ENCODE results near the gene LTB4R.
"Not testable (repeated sequence)": the region's sequence is repeated elsewhere in the genome, so short reads cannot be mapped to it uniquely, and the experiment has no call there.

The LTB4R gene

DNA sequence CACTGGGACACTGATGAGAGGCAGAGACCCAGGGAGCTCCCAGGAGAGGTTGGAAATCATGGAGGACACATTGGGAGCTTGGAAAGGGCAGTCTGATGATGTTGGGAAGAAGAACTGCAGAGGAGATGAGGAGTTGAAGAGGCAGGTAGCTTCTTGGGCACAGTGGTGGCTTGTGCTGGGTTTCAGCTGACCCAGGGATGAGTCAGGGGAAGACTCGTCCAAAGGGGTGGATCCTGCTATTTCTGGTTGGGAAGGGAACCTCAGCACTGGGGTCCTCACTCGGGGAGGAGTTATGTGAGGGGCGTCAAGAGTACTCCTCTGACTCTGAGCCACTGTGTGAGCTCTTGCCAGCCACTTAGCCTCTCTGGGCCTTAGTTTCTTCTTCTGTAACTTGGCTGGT lies 12.0 kb downstream of the LTB4R start:
- DNase-seq (ENCODE audit: low read depth in 2 of 2) = no peak

DNA sequence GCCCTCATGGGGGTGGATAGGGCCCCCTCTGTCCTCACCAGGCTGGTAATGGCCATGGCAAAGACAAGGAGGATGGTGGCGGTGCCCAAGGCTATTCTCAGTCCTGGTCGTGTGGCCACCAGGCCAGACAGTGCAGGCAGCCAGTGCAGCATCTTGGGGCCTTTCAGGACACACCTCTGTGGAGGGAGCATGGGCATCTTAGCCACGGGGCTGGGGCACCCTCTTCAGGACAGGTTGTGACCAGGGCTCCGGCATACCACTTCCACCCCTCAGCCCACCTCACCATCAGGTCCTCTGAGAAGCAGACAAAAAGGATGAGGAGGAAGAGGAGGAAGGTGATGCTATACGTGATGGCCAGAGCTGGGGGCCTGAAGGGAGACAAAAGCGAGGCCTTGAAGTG lies 12.7 kb downstream of the LTB4R start:
- DNase-seq (ENCODE audit: low read depth in 2 of 2) = no peak

DNA sequence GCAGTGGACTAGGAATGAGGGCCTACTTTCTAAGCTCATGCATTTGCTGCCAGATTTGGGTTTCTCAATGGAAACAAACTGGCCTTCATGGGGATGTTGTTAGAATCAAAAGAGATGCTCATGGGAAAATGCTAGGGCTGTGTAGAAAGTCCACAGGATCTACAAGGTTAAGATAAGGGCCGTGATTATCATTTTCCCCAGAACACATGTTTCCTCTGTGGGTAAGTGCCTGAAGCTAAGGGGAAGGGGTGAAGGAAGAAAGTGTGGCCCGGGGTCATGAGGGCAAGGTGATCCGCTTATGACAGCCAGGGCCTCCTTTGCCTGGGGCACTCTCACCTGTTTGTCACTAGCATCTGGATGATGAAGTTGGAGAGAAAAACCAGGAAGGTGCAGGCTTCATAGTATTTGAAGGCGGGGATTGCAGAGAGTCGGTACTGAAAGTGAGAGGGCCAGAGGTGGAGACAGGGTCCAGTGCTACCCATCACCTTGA lies 13.8 kb downstream of the LTB4R start:
- no peak for DNase-seq (ENCODE audit: low read depth in 2 of 2)

DNA sequence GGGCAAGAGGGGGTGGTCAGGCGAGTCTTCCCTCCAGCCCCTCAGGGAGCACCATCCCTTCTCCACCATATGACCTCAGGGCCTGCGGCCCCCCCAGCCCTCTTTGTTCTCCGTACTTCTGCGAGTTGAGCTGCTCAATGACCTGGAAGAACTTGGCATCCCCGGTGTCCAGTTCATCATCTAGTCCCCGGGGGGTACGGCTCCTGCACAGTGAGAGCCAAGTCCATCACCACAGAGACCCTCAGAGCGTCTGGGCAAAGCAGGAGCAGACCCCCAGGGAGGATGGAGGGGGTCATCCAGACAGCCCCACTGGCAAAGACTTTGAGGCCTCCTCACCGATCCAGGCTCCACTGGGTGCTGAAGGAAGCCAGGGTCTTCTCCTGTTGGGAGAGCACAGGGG lies 14.7 kb downstream of the LTB4R start:
- no peak for DNase-seq (ENCODE audit: low read depth in 2 of 2)

DNA sequence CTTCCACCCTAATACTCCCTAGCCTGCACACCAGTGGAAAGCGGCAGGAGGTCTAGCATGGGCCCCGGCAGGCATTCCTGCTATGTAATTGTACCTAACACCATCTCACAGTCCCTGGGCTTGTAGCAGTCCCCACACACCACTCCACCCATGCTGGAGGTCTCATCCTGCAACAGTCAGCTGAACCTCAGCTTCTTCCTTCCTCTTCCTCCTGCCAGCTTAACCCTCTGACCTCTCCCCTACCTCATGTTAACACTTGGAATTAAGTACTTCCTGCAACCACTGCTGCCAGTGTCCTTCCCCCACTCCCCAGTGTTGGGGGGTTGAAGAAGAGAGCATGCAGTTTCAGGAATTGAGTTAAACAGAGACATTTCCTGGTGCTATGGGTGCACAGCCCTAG lies 16.0 kb downstream of the LTB4R start:
- DNase-seq (ENCODE audit: low read depth in 2 of 2) = no peak

DNA sequence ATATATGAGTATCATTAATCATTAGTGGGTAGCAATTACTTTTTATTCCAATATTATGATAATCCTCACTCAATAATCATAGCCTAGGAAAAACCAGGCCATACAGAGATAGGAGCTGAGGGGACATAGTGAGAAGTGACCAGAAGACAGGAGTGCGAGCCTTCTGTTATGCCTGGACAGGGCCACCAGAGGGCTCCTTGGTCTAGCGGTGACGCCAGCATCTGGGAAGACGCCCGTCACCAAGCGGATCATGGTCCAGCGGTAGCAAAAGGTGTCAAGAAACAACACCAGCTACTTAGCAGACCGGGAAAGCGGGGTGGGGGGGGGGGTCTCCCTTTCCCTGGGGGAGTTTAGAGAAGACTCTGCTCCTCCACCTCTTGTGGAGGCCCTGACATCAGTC lies 16.6 kb downstream of the LTB4R start:
- not testable (repeated sequence) for DNase-seq (ENCODE audit: low read depth in 2 of 2)

DNA sequence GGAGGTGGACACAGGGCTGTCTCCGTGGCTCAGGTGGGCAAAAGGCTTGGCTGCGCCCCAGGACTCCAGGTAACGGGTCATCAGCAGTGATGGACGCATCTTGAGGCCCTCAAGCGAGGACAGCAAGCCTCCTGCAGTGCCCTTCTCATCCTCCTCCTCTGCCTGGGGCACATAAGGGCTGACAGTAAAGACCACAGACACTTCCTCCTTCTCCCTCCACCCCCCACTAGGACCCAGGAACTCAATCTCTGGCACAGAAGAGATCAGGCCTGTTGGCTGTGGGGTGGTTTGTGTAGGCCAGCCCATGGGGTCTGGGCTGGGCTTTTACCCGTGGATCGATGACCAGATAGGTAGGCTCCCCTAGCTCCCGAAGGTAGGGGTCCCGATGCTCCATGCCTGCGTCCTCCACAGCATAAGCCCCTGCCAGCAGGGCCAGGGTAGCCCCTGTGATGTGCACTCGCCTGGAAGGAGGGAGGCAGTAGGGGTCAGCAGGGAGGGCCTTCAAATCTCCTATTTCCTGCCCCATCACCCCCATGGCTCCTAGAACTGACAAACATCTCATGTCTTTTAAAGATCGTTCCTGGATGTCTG lies 17.9 kb downstream of the LTB4R start:
- DNase-seq (ENCODE audit: low read depth in 2 of 2) = no peak

DNA sequence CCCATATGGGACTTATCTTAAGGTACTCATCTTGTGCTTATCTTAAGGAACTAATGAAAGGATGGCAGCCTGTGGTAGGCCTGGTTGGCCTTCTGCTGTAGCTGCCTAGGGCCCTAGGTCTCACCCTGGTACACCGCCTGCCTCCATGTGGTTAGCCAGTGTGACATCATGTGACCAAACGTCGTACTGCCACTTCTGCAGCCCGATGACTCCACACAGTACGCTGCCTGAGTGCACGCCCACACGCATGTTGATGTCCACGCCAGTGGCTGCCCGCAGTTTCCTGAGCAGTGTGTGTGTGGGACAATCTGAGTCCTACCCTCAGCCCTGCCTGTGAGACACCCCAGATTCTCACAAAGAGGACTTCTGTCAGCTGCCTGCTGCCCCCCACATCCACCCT lies 18.4 kb downstream of the LTB4R start:
- DNase-seq (ENCODE audit: low read depth in 2 of 2) = no peak

DNA sequence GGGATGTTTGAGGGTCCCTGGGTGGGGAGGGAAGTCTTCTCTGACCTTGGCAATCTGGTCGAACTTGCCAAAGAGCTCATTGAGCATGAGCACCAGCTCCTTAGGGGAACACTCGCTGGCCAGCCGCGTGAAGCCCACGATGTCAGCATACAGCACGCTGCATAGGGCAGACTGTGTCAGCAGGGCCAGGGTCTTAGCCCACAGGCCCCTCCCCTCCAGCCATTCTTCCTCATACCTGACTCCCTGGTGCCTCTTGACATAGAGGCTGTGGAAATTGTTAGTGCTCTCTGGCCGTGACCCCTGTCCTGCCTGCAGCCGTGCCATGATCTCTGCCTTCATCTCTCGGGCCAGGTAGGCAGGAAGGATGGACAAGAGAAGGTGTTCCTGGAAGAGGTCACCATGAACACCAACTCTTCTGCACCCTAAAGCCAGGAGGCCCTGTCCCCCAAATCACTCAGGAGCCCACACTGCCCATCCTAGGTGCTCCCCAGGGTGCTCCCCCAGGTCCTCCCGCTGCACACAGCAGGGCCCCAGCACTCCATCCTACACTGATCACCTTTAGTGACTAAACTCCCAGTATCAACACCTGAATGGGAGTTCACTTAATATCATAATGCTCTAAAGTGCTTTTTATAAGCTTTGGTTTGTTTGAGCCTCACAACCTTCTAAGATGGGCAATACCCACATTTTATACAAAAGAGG lies 19.8 kb downstream of the LTB4R start:
- no peak for DNase-seq (ENCODE audit: low read depth in 2 of 2)

DNA sequence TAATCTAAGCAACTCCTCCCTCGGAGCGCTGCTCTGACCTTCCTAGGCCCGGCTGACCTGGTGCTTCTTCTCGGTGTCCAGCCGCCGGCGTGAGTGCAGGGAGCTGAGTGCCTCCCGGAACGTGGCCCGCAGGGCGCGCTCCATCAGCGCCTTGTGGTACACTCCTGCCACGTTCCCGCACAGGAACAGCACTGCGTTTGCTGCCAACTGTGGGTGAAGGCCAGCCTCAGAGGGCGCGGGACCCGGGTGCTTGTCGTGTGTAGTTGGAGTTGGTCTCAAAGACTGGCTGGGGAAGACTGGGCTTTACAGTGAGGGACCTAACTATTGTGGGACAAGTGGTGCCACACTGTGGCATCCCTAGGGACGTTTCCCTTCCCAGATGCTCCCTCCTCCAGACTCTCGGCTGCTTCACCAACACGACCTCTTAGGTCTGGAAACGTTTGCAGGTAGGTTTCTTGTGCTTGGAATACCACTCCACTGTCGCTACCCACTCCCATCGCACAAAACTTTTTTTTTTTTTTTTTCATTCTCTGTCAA lies 20.5 kb downstream of the LTB4R start:
- DNase-seq (ENCODE audit: low read depth in 2 of 2) = no peak

DNA sequence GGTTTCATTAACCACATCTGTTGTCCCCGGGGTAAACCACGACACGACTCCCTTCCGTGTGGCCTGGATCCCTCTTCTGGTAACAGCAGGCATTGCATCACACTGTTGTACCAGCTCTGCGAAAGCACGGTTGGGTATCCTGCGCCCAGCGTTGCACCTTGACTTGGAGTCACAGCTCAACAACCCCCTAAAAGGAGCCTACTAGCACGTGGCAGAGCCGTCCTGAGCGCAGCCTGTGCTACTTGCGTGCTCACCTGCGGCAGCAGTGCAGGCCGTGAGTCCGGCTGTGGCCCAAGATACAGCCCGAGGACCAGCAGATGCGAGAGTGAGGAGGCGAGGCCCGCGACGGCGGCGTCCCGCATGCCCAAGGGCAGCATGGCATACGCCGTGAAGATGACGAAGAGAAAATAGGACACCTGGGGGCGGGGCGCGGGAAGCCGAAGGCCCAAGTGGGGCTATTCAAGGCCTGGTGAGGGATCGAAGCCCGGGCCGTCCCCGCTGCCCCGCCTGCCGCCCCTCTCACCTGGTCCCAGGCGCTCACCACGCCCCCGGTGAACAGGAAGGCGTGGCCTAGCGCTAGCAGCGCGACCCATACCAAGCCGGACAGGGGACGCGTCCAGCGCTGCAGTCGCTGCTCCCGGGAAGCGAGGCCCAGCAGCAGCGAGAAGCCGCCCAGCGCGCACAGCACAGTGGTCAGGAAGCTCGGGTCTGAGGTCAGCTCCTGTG lies 21.1 kb downstream of the LTB4R start:
- DNase-seq (ENCODE audit: low read depth in 2 of 2) = peak; percentile 62 to 76

DNA sequence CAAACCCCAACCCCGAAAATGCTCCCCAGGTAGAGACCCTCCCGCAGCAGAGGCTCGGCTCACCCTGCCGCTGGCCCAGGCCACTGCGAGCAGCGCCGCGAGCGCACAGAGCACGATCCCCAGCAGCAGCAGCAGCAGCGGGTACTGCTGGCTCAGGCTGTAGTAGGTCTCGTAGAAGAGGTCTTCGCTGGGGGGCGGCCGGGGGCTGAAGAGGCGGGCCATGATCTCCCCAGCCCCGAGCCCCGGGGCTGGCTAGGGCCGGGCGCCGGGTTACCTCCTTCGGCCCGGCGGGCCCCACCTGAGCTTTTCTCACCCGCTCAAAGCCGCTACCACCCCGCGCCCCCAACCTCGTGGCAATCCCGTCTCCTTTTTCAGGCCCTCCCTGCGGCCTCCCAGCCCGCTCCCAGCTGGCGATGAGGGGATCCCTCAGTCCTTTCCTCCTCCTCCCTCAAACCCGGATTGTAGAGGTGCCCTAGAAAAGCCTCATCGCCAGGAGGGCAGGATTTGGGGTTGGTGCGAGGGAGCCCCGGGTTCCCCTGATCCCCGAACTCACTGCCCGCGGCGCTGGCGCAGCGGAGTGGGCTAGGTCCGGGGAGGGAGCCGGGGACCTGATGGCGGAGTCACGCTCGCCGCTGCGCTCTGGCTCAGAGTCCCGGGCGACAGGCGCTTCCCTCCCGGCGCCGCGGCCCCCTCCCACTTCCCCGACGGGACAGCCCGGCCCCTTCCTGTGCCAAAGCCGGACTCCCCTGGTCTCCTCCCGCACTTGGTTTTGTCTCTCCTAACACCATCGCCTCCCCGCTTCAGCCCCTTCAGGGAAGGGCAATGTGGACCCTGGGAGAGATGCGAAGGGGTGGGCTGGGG lies 23.4 kb downstream of the LTB4R start, which contains the start of gene ADCY4:
Gene ADCY4, minus strand, starts transcription at position 641 of the 861 bp plus-strand sequence. Its CDS starts 419 bp downstream, at position 222.
- DNase-seq (ENCODE audit: low read depth in 2 of 2) = no peak

DNA sequence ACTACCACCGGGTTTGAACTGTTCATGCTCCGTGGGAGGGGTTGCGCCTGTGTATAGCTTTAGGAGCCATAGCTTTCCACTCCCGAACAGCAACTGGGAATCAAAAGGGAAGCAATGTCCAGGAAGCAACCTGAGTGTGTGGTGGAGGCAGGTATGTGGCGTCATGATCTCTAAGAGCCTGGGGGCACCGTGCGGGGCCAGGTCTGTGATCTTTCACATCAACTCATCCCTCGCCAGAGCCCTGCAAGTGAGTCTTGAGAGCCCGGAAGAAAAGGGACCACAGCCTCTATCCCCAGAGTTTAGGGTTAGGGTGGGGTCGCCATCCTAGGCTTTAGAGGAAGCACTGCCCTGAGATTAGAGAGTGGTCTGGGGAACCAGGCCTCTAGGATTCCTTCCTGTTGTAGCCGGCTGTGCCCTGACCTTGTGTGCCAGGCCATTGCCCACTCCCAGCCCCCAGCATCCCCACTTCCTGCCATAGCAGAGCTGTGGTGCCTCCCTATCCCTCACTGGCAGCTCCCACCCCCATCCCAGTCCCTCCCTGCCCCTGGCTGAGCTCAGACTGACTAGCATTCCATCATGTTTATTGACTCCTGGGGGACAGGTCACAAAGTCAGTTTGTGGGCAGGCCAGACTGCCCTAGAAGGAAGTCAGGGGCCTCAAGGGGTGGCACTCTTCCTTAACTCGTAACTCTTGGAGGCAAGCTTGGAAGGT lies 24.3 kb downstream of the LTB4R start:
- no peak for DNase-seq (ENCODE audit: low read depth in 2 of 2)

DNA sequence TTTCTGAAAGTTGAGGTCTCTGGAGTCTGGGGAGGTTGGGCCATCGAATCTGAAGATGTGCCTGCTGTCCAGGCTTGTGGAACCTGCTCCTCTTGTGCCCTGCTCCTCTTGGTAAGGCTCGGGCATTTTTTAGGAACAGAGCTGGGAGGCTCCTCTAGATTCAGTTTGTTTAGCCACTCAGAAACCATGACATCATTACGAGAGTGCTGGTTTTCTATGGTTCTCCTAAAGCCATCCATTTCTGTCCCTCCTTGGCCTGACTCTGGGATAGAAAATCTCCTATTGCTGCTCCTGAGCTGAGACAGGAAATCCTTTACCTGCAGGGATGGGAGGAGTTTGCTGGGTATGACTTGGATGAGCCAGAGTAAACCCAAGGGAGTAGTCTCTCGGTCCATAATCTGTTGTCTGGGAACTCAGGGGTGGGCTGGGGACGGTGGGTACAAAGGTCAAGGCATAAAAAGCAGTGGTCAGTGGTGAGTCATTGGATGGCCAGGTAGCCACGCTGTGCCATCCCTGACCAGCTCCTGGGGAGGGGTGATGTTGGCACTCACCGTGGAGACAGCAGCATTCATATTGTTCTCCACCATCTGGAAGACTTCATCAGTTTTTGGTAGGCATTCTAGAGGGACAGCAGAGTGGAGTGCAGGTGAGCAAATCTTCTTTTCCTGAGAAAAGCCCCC lies 26.0 kb downstream of the LTB4R start:
- no peak for DNase-seq (ENCODE audit: low read depth in 2 of 2)

DNA sequence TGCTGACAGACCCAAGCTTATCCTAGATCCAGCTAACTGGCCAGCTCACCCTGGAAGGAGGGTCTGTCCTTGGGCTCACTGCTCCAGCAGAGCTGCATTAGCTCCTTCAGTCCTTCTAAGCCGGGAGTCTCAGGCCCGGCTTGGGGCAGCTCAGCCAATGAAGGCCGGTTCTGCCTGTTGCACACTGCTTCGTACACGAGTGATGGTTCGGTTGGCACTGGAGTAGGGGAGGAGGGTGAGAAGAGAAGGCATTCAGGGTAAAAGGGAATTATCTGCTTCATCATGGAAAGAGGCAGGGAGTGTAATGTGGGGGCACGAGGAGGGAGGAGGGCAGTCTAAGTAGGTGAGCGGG lies 26.5 kb downstream of the LTB4R start:
- DNase-seq (ENCODE audit: low read depth in 2 of 2) = no peak

DNA sequence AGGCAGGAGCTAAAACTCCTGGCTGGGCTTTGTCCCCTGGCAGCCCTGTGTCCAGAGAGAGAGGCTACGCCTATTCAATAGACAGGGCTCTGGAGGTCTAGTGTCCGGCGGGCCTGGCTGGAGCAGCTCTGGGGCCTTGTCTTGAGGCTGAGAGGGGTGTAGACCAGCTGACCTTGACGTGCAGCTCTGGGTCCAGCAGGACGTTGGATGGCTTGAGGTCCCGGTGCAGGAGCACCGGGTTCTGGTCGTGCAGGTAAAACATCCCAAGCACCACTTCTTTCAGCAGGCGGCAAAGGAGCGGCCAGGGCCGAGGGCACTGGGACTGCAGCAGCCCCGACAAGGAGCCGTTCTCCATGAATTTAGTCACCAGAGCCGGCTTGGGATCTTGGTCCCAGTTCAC lies 27.5 kb downstream of the LTB4R start:
- DNase-seq (ENCODE audit: low read depth in 2 of 2) = no peak

DNA sequence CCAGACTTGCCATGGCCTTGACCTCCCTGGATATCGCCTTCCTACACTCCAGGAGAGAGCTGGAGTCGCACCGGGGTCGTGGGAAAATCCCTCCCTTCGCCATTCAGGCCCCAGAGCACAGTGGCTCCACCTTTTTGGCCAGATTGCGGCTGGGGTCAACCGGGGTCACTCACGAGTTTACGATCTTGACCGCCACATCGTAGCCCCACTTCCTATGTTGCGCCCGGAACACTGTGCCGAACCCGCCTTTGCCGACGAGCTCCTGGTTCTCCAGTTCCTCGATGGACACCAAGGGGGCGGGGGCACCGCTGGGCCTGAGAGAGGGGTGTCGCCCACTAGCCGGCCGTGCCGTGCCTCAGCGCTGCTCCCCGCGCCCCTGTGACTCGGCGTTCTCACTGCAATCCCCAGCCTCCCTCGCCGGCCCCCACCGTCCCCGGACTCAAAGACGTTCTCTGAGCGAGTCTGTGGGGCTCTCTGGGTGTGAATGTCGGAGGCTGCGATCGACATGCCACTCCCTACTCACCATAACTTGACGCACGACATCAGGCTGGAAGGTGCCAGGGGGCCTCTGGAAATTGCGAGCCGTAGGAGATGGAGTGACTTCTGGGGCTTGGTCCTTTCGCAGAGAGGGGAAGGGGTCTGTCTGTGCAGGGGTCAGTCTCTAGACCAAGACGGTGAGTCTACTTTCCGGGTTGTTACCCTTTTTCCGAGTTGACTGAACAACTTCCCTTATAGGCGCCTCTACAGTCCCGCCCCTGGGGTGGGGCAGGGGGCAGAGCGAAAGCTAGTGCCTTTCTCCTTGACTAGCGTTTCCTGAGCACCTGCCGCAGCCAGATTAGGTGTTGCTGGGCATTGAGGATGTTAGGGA lies 28.2 kb downstream of the LTB4R start, which contains the start of gene RIPK3:
Gene RIPK3, minus strand, starts transcription at position 708 of the 868 bp plus-strand sequence. Its CDS starts 165 bp downstream, at position 543.
- peak in 1 of 2 experiments; percentile 60 for DNase-seq (ENCODE audit: low read depth in 2 of 2)

DNA sequence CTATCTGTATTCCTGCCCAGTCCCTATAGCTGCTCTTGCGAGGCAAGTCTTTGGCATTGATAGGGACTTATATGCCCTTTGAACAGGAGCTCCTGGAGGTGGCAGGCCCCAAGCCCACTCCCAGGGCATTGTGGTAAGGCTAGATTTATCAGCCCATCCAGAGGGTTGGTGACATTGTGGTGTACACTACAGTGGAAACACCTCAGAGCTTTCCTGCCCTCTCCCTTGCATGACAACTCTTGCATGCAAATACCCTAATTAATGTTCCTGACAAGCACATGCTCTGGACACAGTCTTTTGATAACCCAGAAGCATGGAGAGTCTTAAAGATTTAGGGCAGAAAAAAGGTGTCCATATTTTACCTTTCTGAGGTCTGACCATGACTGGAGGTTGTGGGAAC lies 29.3 kb downstream of the LTB4R start:
- no peak for DNase-seq (ENCODE audit: low read depth in 2 of 2)

DNA sequence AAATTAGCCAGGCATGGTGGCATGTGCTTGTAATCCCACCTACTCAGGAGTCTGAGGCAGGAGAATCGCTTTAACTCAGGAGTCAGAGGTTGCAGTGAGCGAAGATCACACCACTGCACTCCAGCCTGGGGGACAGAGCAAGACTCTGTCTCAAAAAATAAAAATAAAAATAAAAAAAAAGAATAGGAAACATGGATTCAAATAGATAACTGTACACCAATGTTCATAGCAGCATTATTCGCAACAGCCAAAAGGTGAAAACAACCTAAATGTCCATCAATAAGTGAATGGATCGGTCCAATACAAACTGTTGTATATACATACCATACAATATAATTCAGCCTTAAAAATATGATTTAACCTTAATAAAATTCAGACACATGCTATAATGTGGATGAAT lies 31.6 kb downstream of the LTB4R start:
- no peak for DNase-seq (ENCODE audit: low read depth in 2 of 2)

All from stimulated activated CD4-positive, alpha-beta T cell treated with anti-CD3 and anti-CD28 coated beads, Interleukin-12 subunit alpha, Interleukin-12 subunit beta, amount 100 ng/mL, for 24 hours (primary cell).